ENCODE data around the gene BMS1. TPM values are rescaled to one million over a fixed set of nuclear protein-coding genes. Genes with fewer than 3 reads are reported as not detected.
A peak's percentile ranks its signal among the peaks of the same experiment; 100 is the strongest.

Gene BMS1
- total RNA-seq, 1 donor from 2014 or later = 23.2 TPM

DNA sequence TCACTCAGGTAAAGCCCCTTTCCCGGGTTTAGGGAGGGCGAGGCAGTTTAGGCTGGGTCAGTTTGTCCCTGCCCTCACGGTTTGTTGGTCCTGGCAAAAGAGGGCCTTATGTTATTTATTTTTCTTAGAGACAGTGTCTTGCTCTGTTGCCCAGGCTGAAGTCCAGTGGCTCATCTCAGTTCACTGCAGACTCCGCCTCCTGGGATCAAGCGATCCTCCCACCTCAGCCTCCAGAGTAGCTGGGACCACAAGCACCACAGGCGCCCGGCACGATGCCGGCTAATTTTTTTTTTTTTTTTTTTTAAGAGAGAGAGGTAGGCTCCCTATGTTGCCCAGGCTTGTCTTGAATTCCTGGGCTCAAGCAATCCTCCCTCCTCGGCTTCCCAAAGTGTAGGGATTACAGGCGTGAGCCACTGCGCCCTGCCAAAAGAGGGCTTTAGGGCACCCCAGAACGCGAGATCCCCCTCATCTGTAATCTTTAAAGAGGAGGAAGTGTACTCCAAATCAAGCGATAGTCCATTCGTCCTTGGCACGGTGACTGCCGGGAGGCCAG is 626 bp upstream of the BMS1 start:
- Histone ChIP-seq H3K4me3 (ENCODE audit: low read depth, low read length) (peak overlapping the region; percentile 84), H3K27me3 (ENCODE audit: control insufficient read depth, insufficient read depth, low read length) (no peaks in the 10 kb centered on the region), H3K36me3 (ENCODE audit: control insufficient read depth, insufficient read depth, low read length) (no peaks in the 10 kb centered on the region)
- TF ChIP-seq, protein P1, sequence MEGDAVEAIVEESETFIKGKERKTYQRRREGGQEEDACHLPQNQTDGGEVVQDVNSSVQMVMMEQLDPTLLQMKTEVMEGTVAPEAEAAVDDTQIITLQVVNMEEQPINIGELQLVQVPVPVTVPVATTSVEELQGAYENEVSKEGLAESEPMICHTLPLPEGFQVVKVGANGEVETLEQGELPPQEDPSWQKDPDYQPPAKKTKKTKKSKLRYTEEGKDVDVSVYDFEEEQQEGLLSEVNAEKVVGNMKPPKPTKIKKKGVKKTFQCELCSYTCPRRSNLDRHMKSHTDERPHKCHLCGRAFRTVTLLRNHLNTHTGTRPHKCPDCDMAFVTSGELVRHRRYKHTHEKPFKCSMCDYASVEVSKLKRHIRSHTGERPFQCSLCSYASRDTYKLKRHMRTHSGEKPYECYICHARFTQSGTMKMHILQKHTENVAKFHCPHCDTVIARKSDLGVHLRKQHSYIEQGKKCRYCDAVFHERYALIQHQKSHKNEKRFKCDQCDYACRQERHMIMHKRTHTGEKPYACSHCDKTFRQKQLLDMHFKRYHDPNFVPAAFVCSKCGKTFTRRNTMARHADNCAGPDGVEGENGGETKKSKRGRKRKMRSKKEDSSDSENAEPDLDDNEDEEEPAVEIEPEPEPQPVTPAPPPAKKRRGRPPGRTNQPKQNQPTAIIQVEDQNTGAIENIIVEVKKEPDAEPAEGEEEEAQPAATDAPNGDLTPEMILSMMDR (IDR thresholded peaks at IDR 0.05; ENCODE audit: insufficient read depth, low read length, poor library complexity, severe bottlenecking) = no peak
- no peak for DNase-seq (ENCODE audit: low read depth)

GRCh38 chr10:42783181-42783549 is 570 bp downstream of the BMS1 start:
- Histone ChIP-seq H3K36me3 (ENCODE audit: control insufficient read depth, insufficient read depth, low read length) (no peaks in the 10 kb centered on the region), H3K27me3 (ENCODE audit: control insufficient read depth, insufficient read depth, low read length) (no peaks in the 10 kb centered on the region), H3K4me3 (ENCODE audit: low read depth, low read length) (peak overlapping the region; percentile 84)
- DNase-seq (ENCODE audit: low read depth) = peak; percentile 26
- TF ChIP-seq, protein P1 (IDR thresholded peaks at IDR 0.05; ENCODE audit: insufficient read depth, low read length, poor library complexity, severe bottlenecking) = no peak

GRCh38 chr10:42785759-42786158 is 3.2 kb downstream of the BMS1 start:
- Histone ChIP-seq H3K4me3 (ENCODE audit: low read depth, low read length) (no peak overlapping the region), H3K36me3 (ENCODE audit: control insufficient read depth, insufficient read depth, low read length) (peaks cover 2% of the 10 kb centered on the region)

DNA sequence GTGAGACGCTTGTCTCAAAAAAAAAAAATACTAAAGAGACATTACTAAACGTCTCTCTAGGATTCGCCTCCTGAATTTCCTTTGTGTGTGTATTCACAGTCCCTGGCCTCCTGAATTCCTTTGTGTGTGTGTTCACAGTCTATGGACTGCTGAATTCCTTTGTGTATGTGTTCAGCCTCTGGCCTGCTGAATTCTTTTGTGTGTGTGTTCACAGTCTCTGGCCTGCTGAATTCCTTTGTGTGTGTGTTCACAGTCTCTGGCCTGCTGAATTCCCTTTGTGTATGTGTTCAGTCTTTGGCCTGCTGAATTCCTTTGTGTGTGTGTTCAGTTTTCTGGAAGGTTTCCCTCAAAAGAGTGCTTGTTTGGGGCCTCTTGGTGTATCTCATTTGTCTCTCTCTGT is 8.2 kb downstream of the BMS1 start:
- H3K4me3 ChIP-seq (ENCODE audit: low read depth, low read length) = no peak overlapping the region
- DNase-seq (ENCODE audit: low read depth) = no peak
- no peaks in the 10 kb centered on the region for H3K27me3 ChIP-seq (ENCODE audit: control insufficient read depth, insufficient read depth, low read length)
- H3K36me3 ChIP-seq (ENCODE audit: control insufficient read depth, insufficient read depth, low read length) = peaks cover 2% of the 10 kb centered on the region
- TF ChIP-seq, protein P1 (IDR thresholded peaks at IDR 0.05; ENCODE audit: insufficient read depth, low read length, poor library complexity, severe bottlenecking) = no peak

More at GRCh38 chr10:42785759-42786158, 3.2 kb downstream of the BMS1 start:
- H3K27me3 ChIP-seq (ENCODE audit: control insufficient read depth, insufficient read depth, low read length) = no peaks in the 10 kb centered on the region
- no peak for DNase-seq (ENCODE audit: low read depth)
- TF ChIP-seq, protein P1 (IDR thresholded peaks at IDR 0.05; ENCODE audit: insufficient read depth, low read length, poor library complexity, severe bottlenecking) = no peak

GRCh38 chr10:42795701-42796100 is 13.1 kb downstream of the BMS1 start:
- no peaks in the 10 kb centered on the region for H3K27me3 ChIP-seq (ENCODE audit: control insufficient read depth, insufficient read depth, low read length)
- H3K4me3 ChIP-seq (ENCODE audit: low read depth, low read length) = no peak overlapping the region
- TF ChIP-seq, protein P1 (IDR thresholded peaks at IDR 0.05; ENCODE audit: insufficient read depth, low read length, poor library complexity, severe bottlenecking) = no peak
- H3K36me3 ChIP-seq (ENCODE audit: control insufficient read depth, insufficient read depth, low read length) = peaks cover 4% of the 10 kb centered on the region
- no peak for DNase-seq (ENCODE audit: low read depth)

- H3K27me3 ChIP-seq (ENCODE audit: control insufficient read depth, insufficient read depth, low read length) = no peaks in the 10 kb centered on the region
- H3K4me3 ChIP-seq (ENCODE audit: low read depth, low read length) = no peak overlapping the region
- no peak for DNase-seq (ENCODE audit: low read depth)
- peaks cover 4% of the 10 kb centered on the region for H3K36me3 ChIP-seq (ENCODE audit: control insufficient read depth, insufficient read depth, low read length)
- TF ChIP-seq, protein P1 (IDR thresholded peaks at IDR 0.05; ENCODE audit: insufficient read depth, low read length, poor library complexity, severe bottlenecking) = no peak
These were observed 18.5 kb downstream of the BMS1 start for GRCh38 chr10:42801135-42801534.
